HG02981 (cell line): ENCODE data around the gene GRID1.
A peak's percentile ranks its signal among the peaks of the same experiment; 100 is the strongest.

Experiments
- ATAC-seq: cut with Tn5 transposase; IDR thresholded peaks from one replicate; pipeline ENCODE4 v1.9.1; 2021; ENCODE audit warnings: mild to moderate bottlenecking, moderate library complexity; ENCODE audit not compliant: unreplicated experiment

The GRID1 gene

DNA sequence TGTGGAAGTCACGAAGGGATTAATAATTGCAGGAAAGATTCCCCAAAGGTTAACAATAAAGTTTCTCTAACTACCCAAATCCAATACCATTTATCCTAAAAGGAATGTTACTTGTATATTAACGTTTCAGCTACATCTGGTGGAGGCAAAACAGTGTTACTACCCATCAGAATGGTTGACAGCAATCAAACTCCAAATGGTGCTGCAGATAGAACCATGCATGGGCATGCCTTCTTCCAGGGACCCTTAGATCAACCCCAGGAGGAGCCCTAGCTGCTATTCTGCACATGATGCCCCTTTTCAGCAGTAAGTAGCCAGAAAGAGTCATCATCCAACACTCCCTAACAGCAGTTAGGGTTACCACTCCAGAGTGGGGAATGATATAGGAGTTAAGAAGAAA, 336.3 kb downstream of the GRID1 start:
- no peak for ATAC-seq

DNA sequence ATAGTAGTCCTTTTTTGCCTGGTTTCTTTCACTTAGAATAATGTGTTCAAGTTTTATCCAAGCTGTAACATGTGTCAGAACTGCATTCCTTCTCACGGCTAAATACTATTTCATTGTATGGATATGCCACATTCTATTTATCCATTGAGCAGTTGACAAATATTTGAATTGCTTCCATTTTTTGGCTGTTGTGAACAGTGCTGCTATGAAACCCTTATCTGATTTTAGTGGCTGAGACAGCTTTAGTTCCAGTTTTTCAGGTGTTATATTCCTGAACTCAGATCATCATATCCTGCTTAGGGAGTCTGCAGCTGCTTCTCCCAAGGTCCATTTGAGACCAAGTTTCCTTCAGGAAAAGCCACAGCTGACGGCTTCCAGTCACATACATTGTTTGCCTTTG, 339.2 kb downstream of the GRID1 start:
- ATAC-seq, result no peak

DNA sequence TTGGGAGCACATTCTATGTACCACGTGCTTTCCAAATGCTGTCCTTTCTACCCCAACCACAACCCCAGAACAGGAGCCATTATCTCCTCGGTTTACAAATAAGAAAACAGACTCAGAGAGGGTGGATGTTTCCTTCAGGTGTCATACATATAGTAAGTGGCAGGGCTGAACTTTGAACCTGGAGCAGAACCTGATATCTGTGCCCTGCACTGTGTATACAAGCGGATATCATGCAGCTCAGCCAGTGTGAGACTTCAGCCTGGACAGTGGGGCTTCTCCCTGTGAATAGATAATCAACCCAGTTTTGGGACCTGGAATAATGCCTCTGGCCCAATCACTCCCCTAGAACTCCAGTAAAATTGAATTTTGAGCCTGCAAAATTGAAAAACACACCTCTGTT, 341.1 kb downstream of the GRID1 start:
- no peak for ATAC-seq

DNA sequence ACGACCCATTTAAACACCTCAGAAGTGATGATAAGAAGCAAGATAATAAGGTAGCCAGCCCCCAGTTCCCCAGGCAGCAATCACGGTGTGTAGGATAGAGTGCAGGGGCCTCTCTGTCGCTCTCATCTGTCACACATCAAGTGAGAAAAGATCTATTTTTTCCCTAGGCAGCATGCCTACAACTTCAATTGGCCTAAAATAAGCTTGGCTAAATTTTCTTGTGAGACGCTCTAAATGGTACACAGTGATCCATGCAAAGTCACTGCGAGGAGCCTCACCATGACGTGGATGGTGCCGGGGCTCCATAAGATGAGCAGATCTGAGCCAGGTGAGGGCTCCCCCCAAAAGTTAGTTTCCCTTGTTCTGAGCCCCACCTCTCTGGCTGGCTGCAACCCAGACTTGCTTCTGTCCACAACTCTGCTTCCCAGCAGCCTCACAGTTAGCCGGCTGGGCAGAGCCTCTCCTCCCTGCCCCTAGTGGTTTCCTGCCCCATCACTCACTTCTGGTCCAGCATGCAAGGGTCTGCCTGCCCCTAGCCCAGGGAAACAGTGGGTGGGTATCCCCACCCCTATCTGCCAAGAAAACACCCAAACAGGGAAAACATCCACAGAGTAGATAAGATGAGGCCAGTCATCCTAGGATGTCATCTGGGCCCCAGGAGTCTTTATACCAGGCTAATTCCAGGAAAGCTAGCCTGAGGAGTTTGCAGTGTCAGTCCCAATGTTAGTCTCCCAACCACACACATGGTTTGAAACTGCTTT, 342.1 kb downstream of the GRID1 start:
- ATAC-seq, result no peak

DNA sequence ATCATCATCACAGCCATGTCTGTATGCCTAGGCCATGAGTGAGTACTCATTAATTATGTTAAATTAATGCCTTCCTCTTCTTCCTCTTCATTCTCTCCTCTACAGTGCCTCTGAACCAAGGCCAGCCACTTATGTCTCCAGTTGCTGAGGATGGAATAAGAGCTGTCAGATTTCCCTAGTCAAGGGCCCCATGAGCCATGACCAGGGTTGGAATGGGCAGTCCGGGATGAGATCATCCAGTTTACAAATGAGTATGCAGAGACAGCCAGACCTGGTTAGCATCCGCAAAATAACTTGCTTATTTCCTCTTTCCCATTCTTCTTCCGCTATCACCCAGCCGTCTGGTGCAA, 342.7 kb downstream of the GRID1 start:
- no peak for ATAC-seq

DNA sequence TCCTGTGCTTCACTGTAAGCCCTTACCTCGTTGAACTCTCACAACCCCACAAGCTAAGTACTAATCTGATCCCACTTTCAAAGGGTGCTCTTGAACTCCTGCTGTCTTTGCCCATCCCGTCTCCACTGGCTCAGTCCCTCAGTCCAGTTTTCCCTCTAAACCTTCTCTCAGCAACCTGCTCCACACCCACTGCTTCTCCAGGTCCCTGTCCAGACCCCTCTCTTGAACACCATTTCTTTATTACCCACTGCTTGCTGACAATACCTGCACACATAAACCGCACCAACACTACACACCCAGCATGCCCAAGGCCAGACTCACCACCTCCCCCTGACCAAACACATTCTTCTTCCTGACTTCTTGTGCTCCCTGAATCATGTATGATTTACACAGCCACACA, 343.3 kb downstream of the GRID1 start:
- ATAC-seq, result no peak

DNA sequence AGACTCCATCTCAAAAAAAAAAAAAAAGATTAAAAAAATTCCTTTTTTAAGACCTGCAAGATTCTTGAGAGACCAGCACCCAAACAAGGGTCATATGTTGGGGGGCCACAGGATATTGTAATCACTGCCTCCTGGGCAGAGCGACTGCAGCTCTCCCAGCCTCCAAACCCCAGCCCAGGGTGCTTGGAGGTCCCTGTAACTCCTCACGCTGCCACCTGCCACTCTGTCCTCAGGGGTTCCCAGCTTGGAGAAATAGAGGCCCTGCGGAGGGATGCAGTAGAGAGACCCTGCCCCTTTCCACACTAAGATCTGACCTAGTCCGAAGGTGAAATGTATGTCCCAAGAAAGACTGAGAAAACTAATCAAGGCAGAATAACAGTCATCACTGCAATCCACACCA, 343.7 kb downstream of the GRID1 start:
- no peak for ATAC-seq

DNA sequence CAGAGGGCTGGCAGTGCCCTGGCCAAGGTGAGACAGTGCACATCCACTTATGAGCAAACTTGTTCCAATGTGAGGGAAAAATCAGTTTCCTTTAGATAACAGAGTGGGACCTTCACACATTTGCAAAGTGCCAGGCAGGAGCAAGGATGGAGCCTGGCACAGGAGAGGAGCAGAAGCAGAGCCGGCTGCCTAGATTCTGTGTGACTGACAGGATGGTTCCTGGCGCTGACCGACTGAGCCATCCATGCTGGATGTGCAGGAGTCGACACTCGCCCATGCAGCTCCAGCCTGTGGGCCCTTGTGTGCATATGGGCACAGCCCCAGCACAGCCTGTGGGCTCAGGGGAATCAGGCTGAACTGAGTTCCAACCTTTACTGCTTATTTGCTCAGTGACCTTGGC, 346.5 kb downstream of the GRID1 start:
- no peak for ATAC-seq

DNA sequence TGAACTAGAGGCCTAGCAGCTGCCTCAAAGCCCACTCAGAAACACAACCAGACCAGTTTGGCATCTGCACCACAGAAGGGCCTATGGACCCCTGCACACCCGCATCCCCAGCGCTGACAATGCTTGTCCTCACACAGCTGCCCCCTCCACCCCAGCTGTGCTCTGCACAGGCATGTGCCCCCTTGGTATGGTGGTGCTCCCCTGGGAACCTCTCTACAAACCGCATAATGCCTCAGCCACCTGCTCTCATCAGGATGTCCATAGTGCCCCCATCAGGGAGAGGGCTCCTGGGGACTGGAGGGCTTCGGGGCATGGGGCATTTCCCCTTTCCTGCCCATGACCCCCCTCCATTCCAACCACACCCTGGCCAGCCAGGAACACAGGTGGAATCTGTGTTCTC, 347.5 kb downstream of the GRID1 start:
- ATAC-seq, result no peak

DNA sequence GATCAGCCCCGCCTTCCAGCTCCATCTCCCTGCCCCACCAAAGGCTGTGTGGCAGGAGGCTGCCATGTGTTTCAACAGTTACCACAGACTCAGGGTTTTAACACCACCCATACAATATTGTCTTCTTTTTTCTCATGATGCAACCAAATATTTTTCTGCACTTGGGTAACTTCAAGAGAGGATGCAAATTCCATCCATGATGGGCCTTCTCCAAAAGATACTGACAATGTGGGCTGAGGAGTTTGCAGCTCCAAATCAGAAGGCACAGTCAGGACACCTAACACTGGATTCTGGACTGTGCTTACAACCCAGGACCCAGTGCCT, 347.9 kb downstream of the GRID1 start:
- ATAC-seq, result no peak

DNA sequence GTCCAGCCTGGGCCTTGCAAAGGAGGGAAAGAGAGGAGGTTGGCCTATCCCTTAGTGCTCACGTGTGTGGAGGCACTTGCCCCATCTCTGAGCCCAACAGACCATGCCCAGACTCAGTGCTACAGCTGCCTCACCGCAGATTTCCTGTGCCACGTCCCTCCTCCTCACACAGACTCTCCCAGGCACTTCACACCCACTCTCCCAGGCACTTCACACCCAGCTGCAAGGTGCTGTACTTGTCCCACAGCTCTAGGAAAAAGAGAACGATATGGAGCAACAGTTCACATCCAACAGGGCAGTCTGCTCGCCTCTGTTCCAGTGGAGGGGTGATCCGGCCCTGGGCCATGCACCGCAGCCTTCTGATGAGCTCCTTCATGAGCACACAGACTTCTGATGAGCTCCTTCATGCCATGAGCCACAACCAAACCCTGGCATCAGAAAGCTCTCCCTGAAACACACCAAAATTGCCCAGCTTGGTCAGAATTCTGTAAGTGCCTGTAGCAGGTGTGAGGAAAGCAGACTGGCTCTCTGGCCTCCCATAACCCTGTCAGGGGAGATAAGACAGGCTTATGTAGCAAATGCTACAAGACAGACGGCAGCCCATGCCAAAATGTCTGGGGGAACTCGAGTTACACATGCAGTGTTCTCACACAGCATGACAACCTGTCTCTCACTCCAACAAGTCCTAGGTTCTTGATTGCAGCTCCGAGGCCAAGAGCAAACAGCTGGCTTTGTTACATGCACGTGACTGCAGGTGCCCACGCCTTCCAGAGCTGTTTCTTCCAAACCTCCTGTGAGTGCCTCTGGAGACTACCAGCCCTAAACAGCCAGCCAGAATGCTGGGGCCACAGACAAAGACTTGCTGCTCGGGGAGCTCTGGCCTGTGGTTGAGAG, 348.5 kb downstream of the GRID1 start:
- ATAC-seq, result peak; percentile 46

DNA sequence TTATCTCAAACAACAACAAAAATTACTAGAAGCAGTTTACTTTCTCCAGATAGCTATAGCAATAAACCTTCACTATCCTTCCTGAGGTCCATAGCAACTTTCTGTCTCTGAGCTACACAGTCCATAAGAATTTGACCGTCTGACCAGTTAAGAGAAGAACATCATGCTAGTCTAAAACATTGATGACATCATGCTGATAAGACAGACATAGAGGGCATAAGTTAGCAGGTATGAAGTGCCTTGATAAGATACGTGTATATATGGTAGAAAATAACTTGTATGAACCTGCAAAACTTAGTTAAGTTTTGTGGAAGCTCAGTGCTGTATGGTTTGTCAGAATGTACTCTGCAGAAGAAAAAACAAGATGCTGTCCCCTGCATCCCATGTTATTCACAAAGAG, 353.0 kb downstream of the GRID1 start:
- ATAC-seq, result no peak

DNA sequence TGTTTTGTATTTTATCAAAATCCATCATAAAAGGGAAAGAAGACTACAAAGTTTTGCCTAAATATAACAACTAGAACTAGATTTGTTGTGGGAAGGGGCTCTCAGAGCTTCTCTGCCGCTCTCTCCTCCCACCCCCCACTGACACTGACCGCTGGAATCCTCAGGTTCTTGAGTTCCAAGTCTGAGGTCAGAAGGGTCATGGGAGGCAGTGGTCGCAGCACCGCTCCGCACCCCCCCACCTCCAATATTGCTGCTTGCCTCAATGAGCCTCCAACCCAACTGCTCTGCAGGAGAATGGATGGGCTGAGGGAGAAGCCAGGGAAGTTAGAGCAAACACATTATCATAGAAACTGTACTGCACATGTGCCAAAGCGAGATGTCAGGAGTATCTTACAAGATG, 359.4 kb downstream of the GRID1 start:
- no peak for ATAC-seq

DNA sequence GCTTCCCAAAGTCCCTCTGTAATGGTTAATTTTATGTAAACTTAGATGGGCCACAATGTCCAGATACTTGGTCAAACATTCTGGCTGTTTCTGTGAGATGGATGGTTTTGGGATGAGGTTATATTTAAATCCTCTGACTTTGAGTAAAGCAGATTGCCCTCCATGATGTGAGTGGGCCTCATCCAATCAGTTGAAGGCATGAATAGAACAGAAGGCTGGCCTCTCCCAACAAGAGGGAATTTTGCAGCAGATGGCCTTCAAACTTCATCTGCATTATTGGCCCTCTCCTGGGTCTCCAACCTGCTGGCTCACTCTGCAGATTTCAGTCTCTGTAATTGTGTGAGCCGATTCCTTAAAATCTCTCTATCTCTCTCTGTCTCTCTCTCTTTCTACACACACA, 362.3 kb downstream of the GRID1 start:
- ATAC-seq, result no peak

DNA sequence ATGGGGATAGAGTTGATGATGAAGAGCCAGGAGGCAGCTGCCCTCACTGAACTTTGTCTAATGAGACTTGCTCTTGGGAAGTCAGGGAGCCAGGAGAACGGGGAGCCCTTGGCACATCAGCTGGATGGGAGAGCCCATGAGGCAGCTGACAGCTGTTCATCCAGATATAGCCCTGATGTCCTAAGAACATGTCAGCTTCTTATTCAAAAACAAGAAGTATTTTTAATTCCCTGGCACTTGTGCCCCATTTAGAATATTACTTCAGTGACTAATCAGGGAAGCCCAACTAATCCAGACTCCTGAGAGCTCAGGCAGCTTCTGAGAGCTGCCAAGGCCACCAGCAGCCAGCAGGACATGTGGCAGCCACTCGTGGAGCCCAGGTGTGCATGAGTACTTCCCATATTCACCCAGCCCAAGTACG, 363.4 kb downstream of the GRID1 start:
- no peak for ATAC-seq

DNA sequence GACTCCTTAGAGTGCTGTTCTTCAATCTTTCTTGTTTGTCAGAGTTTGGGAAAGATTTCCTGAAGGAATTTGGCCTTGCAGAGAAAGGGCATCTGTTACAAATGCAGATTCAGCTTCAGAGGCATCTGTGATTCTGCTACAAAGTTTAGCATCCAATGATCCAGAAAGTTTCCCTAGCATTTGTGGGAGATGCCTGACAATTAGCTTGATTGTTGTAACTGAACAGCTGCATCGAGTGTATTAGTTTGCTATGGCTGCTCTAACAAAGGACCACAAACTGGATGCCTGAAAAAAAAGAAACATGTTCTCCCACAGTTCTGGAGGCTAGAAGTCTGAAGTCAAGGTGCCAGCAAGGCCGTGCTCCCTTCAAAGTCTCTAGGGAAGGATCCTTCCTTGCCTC, 365.1 kb downstream of the GRID1 start:
- ATAC-seq, result no peak

DNA sequence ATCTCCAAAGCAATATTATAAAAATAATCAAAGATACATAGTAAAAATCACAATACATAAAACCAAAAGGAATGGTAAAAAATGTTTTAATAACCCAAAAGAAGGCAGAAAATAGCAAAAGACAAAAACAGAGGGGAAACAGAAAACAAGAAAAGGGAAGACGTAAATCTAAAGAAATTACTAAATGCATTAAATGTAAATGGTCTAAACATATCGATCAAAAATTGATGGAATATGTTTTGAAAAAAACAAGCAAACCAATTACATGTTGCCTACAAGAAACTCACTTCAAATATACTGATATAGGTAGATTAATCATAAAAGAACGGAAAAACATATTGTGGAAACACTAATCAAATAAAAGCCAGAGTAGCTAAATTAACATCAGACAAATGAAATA, 369.1 kb downstream of the GRID1 start:
- ATAC-seq, result no peak

DNA sequence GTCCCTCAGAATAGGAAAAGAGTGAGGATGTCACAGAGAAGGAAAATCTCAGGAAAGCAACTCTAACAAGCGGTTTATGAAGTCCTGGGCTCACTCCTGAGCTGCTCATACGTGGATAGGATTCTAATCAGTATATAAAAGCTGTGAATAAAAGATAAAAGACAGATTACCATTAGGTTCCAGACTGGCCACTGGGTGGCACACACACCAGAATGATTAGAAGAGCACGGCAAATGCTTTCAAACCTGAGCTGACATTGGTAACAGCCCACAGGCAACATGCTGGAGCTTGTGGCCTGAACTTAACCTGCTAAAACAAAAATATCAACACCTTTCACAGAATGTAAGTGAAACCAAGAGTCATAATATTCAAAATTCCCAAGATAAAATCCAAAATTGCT, 370.8 kb downstream of the GRID1 start:
- peak; percentile 68 for ATAC-seq

DNA sequence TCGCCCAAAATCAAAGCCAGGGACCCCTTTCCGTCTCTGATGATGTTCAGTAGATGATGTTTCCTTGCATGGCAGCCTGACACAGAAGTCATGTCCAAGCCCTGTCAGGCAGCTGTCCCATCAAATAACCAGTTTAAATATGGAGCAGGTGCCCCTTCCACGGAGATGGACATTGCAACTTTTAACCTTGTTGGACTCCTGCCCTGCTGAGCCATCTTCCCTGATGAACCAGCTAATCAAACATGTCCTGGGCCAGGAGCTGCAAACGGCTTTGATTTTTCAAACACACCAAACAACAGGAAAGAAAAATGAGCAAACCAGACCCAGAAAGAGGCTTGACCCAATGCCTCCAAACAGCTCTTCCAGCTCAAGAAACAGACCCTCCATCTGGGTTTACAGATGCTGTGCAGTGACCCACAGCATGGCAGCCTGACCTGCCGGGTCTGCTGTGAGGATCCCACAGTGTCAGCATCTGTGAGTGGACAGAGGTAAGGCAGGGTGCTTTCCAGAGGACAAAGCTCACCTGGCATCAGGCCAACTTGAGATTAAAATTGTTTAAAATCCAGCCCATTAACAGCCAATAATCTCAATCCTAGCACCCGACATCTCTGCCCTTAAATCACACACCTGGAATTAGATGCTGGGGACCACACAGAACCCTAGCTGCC, 372.6 kb downstream of the GRID1 start:
- ATAC-seq, result no peak

DNA sequence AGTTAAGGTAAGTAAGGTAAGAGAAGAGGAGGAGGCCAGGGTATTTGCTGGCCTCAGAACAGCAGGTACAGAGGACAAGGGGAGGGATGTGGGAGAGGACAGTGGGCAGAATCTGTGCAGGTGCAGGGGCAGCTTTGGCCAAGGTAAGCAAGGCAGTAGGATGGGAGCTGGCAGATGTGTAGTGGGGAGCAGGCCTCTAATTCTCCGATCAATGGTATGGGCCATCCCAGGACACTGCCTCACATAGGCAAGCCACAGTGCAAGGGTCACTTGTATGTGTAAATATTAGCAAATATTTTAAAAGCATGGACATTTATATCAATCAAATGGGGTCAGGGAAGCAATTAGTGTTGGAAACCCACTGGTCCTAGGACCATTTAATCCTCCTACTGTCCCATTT, 373.5 kb downstream of the GRID1 start:
- no peak for ATAC-seq

DNA sequence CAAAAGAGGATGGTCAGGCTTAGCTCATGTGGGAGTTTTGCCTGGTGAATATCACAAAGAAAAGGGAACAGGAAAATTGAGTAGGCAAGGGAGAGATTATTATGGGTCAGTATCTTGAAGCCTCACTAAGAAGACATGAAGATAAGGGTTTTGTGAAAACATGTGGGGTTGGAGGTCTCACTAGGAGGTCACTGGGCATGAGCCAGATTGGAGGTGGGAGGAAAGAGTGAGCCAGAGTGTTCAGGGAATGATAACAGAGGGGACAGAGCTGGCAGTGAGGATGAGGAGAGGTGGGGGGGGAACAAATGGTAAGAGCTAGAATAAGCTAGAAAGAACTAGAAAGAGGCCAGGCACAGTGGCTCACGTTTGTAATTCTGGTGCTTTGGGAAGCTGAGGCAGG, 374.3 kb downstream of the GRID1 start:
- ATAC-seq, result no peak

DNA sequence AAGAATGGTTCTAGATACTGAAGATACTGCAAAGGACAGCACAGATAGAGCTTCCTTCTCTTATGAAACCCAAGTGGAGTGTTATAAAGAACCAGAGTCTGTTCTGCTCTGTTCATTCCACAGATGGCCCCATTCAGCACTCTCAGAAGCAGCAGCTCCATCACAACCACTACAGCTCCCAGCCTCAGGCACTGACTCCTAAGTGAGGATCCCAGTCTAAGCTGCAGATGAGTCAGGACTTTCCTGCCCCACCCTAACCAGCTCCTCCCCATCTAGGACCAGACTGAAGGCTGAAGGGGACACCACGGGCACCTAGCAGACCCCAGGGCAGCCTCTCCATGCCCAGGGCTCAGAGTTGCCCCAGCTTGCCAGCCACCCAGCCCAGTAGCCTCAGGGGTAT, 379.8 kb downstream of the GRID1 start:
- no peak for ATAC-seq
